Amygdala (tissue), 56 donors: ENCODE data around the gene ODAD4.
"Not testable (repeated sequence)": the region's sequence is repeated elsewhere in the genome, so short reads cannot be mapped to it uniquely, and the experiment has no call there.

Experiments
- DNase-seq, 56 donors: peaks; one replicate each; lab custom pipeline; 2025; lab: John Stamatoyannopoulos, UW

The ODAD4 gene

DNA sequence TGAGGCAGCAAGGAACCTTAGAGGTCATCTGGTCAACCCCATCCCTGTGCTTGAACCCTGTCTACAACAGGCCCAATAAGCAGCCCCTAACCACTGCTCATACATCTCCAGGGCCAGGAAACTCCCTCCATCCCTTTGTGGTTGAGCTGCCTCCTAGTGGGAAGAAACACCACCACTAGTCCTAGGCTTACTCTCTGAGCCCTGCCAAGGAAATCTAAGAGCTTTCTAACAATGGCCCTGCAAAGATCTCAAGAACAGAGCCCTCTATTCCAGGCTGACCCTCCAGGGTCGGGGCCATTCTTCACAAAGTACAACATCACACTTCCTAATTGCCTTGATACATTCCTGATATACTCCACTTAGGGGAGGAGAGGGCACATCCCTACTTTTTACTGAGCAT lies 17.5 kb upstream of the ODAD4 start:
- DNase-seq = no peak

GRCh38 chr17:41913798-41914197 lies 16.6 kb upstream of the ODAD4 start:
- DNase-seq = no peak

DNA sequence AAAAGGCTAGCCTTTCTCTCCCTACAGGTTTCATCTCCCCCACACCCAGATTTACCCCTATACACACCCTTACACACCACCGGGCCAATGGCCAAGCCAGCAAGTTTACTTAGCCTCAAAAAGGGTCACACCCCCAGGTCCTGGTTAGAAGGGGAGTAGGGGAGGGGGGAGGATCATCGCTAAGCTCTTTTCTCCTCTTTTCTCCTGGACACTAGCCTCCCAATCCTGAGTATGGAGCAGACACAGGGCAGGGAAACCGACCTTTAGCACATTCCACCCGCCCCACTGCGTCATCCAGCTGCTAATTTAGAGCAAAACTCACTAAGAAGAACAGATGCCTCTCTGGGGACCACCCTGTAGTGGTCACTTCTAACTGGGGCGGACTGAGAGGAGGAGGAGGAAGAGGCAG lies 16.1 kb upstream of the ODAD4 start:
- DNase-seq = no peak

- no peak for DNase-seq
Observed at GRCh38 chr17:41915020-41915419, 15.4 kb upstream of the ODAD4 start.

DNA sequence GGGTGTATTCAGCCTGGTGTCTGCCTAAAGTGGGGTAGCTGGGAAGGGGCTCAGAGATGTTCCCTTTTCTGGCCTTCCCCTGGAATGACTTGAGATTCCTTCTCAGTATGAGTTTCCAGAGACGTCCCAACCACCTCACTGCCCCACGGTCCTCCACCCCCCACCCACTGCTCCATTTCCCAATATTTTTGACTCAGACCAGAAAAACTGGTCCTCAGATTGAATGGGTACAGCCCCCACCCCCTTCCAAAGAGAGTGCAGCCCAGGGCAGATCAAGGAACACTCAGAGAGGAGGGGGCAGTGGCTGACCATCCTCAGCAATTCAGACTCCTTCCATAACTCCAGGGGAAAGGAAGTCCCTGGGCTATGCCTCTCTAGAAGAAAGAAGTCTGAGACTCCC lies 14.9 kb upstream of the ODAD4 start:
- DNase-seq = no peak

GRCh38 chr17:41917192-41917591 lies 13.2 kb upstream of the ODAD4 start:
- peak in 10 of 56 donors; percentile 3 to 35 (median 8) for DNase-seq

GRCh38 chr17:41917679-41918313 lies 12.6 kb upstream of the ODAD4 start:
- DNase-seq = peak in 18 of 56 donors; percentile 8 to 52 (median 28)

- peak; percentile 67 to 98 (median 94) for DNase-seq
Observed at GRCh38 chr17:41918314-41919164, 11.9 kb upstream of the ODAD4 start, which contains the start of gene ACLY. Gene ACLY (minus strand): TSS chr17:41918951. CDS start chr17:41913873, 5,078 bp downstream.

DNA sequence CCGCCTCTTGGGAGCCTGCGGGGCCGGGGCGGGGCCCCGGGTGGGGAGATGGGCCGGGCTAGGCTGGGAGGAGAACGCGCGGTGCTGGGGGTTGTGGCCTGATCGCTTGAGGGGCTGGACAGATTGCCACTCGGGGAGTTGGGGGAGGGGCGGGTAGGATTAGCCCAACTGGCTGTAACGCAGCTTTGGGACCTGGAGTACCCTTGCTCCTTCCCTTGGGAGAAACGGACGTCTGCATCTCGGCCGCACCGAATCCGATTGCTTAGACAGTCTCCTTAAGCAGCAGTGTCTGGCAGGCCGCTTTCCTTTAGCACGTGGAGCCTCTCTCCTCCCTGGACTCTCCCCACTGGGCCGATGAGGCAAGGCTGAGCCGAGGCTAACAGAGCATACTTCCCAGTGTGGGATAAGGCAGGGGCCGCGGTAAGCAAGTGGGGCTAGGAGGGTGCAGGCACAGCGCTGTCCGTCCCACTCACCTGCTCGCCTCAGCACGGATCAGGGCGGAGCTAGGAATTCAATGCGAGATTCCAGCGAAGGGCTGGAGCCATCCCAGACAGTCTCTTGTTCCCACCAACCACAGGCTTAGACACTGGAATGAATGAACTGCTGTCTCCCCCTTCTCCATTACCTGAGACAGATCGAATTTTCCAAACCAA lies 11.1 kb upstream of the ODAD4 start:
- peak in 14 of 56 donors; percentile 41 to 84 (median 69) for DNase-seq

GRCh38 chr17:41919840-41920579 lies 10.4 kb upstream of the ODAD4 start:
- DNase-seq = no peak

DNA sequence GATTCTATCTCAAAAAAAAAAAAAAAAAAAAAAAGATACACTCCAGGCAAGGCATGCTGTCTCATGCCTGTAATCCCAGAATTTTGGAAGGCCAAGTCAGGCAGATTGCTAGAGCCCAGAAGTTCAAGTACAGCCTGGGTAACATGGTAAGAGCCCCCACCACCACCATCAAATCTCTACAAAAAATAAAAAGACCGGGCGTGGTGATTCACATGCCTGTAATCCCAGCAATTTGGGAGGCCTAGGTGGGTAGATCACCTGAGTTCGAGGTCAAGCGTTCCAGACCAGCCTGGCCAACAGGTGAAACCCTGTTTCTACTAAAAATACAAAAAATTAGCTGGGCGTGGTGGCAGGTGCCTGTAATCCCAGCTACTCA lies 9.8 kb upstream of the ODAD4 start:
- DNase-seq = no peak

- no peak for DNase-seq
Observed at GRCh38 chr17:41925991-41926590, 4.3 kb upstream of the ODAD4 start.

- no peak for DNase-seq
Observed at GRCh38 chr17:41928693-41929251, 1.6 kb upstream of the ODAD4 start.

DNA sequence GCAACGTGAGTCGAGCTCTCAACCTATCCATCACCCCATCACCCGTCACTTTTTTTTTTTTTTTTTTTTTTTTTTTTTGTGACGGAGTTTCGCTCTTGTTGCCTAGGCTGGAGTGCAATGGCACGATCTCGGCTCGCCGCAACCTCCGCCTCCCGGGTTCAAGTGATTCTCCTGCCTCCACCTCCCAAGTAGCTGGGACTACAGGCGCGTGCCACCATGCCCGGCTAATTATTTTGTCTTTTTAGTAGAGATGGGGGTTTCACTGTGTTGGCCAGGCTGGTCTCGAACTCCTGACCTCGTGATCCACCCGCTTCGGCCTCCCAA lies 378 bp downstream of the ODAD4 start:
- DNase-seq = not testable (repeated sequence)

DNA sequence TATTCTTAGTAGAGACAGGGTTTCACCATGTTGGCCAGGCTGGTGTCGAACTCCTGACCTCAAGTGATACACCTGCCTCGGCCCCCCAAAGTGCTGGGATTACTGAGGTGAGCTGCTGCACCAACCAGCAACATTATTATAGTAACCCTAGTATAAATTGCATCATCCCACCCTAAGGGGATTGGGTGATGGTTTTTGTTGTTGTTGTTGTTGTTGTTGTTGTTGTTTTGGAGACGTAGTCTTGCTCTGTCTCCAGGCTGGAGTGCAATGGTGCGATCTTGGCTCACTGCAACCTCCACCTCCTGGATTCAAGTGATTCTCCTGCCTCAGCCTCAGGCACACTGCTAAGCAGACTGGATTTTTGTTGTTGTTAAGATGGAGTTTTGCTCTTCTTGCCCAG lies 1.3 kb downstream of the ODAD4 start:
- DNase-seq = not testable (repeated sequence)

DNA sequence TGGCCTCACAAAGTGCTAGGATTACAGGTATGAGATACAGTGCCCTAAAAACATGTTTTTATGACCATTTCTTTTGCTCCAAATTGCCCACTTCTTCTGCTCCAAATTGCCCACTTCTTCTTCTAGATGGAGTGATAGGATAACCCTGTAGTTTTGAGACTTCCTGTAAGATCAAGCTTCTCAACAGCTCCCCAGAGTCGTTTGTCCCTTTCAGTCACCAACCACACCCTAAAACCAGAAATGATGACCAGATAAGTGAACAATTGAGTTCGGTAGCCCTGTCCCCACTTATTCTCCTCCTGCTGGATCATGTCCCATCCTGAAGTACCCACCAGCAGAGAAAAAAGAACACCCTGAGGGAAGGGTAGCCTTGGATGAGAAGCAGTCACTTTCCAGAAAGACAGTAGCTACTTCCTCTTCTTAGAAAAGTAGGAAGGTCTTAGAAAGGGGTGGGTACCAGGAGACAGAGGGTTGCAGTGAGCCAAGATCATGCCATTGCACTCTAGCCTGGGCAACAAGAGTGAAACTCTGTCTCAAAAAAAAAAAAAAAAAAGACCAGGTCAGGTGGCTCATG lies 2.5 kb downstream of the ODAD4 start:
- DNase-seq = no peak

GRCh38 chr17:41935641-41936040 lies 5.2 kb downstream of the ODAD4 start:
- DNase-seq = no peak

DNA sequence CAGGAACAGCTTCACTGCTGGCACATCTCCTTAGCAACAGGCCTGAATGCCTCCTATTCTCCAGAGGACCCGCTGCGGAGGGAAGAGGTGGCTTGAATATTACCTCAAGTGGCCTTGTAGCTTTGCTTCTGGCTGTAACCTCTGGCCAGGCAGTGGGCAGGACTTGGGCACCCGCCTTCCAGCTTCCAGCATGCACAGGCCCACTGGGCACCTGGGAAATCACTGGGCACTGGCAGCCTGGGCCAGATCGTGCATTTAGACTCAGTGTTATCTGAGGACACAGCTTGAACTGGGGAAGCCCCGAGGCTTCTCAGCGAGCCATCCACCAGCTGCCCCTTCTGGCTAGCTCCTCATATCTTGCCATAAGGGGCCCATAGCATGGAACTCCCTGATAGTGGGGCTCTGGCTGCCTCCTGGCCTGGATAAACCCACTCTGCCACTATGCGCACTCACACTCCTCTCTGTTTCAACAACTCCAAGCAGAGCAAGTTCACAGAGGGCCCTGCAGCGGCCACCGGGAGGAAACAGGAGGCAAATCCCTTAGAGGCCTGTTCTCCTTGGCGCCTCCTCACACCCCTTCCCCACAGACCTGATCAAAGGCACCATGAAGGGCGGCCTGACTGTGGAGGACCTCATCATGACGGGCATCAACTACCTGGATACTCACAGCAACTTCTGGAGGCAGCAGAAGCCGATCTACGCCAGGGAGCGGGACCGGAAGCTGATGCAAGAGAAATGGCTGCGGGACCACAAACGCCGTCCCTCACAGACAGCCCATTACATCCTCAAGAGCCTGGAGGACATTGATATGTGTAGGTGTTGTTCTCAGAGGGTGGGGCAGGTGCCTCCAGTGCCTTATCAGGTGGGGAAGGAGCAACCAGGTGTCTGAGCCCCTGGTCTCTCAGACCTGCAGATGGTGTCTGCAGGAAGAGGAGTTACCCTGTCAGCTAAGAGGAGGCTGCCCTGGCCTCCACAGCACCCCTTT lies 7.8 kb downstream of the ODAD4 start:
- DNase-seq = peak in 1 of 56 donors; percentile 2
